ENCODE results near the gene PPP6C.
"Not testable (repeated sequence)": the region's sequence is repeated elsewhere in the genome, so short reads cannot be mapped to it uniquely, and the experiment has no call there.

Gene PPP6C

GRCh38 chr9:125181756-125182155 is 7.8 kb downstream of the PPP6C start:
- DNase-seq (ENCODE audit: low read depth), result not testable (repeated sequence)

DNA sequence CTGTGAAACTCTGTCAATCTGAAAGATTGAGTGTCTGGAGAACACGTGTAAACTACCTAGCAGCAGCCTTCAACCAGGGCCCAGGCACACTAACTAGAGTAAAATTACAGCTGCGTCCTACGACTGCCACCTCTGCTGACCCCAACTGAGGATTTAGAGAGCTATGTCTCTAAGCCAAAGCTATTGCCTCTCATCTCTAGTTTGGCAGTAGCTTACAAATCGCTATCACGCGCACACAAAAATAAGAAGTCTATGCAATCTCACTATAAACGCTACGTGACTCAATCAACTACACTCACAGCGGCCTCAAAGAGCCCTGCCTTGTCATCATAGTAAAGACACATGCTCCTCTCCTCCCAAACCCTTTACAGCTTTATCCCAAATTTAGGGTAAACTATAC is 8.7 kb downstream of the PPP6C start:
- DNase-seq (ENCODE audit: low read depth), result no peak

- not testable (repeated sequence) for DNase-seq (ENCODE audit: low read depth)
Observed at GRCh38 chr9:125179776-125180175, 9.8 kb downstream of the PPP6C start.

DNA sequence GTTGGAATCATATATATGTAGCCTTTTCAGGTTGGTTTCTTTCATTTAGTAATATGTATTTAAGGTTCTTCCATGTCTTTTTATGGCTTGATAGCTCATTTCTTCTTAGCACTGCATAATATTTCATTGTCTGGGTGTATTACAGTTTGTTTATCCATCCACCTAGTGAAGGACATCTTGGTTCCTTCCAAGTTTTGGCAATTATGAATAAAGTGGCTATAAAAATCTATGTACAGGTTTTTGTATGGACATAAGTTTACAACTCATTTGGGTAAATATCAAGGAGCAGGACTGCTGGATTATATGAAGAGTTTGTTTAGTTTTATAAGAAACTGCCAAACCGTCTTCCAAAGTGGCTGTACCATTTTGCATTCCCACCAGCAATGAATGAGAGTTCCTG is 11.7 kb downstream of the PPP6C start:
- no peak for DNase-seq (ENCODE audit: low read depth)

DNA sequence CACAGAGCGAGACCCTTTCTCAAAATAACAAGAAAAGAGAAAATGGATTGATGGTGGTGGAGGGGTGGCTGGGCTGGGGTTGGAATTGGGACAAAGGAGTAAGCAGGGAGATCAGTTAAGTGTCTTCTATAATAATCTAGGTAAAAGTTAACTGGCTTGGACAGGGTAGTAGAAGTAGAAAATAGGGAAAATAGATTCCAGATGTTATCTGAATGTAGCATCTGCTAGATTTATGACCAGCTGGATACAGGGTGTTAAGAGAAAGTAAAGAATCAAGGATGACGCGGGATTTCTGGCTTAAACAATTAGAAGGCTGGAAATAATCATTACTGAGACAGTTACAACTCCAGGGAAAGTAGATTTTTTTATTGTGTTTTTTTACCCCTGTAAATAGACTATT is 13.0 kb downstream of the PPP6C start:
- DNase-seq (ENCODE audit: low read depth), result no peak

DNA sequence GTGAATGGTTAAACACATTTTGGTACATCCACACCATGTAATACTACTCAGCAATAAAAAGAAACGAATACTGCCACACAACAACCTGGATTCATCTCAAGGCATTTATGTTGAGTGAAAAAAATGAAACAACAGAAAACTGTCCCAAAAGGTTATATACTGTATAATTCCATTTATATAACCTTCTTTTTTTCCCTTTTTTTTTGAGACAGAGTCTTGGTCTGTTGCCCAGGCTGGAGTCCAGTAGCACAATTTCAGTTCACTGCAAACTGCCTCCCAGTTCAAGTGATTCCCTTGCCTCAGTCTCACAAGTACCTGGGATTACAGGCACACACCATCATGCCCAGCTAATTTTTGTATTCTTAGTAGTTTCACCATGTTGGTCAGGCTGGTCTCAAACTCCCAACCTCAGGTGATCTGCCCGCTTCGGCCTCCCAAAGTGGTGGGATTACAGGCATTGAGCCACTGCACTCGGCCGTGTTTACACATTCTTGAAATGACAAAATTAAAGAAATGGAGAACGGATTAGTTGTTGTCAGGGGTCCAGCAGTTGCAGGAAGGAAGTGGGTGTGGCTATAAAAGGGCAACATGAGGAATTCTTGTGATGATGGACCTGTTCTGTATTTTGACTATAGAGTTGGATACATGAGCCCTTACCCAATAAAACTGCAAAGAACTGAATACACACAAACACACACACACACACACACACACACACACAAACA is 17.4 kb downstream of the PPP6C start:
- DNase-seq (ENCODE audit: low read depth), result no peak

- DNase-seq (ENCODE audit: low read depth), result no peak
Observed at GRCh38 chr9:125169895-125170294, 19.7 kb downstream of the PPP6C start.

- no peak for DNase-seq (ENCODE audit: low read depth)
Observed at GRCh38 chr9:125166762-125167161, 22.8 kb downstream of the PPP6C start.

- not testable (repeated sequence) for DNase-seq (ENCODE audit: low read depth)
Observed at GRCh38 chr9:125162891-125163290, 26.7 kb downstream of the PPP6C start.

- no peak for DNase-seq (ENCODE audit: low read depth)
Observed at GRCh38 chr9:125161284-125161918, 28.2 kb downstream of the PPP6C start.

DNA sequence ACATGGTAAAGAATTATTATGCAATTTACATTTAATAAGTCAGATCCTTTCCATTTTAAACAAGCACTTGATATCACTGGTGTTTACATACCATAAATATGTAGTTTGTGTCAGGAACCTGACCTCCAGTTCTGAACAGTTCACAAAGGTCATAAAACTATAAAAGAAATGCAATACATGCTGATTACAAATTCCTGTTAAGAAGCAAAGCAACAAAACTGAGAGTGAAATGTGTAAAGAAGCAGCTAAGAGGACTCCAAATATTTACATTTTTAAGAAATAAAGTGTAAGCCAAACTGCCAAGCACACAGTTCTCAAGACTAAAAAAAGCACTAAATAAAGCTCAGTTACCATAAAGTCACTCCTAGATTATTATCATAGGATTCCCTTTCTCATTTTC is 28.9 kb downstream of the PPP6C start:
- no peak for DNase-seq (ENCODE audit: low read depth)

GRCh38 chr9:125156551-125156950 is 33.1 kb downstream of the PPP6C start:
- DNase-seq (ENCODE audit: low read depth), result no peak

DNA sequence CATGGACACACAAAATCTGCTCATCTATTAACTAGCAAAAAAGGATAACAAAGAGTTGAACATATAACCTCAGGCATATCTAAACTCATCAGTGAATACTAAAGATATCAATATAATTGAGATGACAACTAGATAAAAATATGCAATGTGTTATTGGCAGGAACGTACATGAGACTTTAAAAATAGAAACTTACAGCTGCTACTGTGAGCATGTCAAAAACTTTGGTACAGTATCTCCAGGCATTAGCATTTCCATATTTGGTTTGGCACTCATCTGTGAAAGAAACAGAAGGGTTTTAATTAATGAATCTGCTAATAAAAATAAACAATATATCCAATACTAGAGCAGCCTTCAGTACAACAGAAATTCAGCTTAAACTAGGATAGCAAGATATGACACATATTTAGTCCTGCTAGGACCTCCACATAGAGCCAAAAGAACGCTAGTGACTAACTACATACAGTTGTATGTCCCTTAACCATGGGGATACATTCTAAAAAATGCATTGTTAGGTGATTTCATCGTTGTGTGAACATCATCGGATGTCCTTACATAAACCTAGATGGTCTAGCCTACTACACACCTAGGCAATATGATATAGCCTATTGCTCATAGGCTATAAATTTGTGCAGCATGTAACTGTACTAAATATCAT is 35.8 kb downstream of the PPP6C start:
- DNase-seq (ENCODE audit: low read depth), result no peak

DNA sequence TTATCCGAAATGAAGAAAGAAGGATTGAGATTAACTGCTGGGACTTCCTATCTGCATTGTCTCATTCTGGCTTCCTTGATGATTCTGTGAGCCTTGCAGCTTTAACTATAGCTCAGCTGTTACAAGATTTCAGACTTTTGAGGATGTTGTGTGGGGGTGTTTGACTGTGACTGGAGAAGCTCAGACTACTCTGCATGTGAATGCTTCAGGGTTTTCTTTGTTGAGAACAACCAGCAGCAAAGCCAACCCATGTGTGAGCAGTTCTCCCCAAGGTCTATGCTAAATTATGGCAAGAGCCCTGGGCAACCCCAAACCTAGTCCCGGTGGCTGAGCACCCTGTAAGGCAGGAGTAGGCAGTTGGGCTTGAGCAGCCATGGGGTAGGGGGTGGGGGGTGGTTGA is 37.9 kb downstream of the PPP6C start:
- no peak for DNase-seq (ENCODE audit: low read depth)

DNA sequence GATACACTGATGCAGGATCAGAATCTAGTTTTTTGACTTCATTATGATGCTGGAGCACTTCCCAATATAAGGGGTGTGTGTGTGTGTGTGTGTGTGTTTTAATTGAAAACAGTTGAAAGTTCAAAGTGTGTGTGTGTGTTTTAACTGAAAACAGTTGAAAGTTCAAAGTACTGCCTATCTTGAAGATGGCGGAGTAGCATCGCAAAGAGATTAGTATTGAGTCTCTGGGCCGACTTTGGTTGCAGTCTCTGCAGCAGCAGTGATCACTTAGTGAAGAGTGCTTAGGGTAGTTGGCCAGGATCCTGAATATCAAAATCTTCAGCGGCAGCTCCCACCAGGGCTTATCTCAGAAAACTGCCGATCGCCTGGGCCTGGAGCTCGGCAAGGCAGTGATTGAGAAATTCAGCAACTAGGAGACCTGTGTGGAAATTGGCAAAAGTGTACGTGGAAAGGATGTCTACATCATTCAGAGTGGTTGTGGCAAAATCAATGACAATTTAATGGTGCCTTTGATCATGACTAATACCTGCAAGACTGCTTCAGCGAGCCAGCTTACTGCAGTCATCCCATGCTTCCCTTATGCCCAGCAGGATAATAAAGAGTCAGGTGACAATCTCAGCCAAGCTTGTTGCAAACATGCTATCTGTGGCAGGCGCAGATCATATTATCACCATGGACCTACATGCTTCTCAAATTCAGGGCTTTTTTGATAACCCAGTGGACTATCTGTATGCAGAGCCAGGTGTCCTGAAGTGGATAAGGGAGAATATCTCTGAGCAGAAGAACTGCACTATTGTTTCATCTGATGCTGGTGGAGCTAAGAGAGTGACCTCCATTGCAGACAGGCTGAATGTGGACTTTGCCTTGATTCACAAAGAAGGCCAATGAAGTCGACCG is 39.0 kb downstream of the PPP6C start:
- DNase-seq (ENCODE audit: low read depth), result no peak

- no peak for DNase-seq (ENCODE audit: low read depth)
Observed at GRCh38 chr9:125147401-125147951, 42.1 kb downstream of the PPP6C start.

DNA sequence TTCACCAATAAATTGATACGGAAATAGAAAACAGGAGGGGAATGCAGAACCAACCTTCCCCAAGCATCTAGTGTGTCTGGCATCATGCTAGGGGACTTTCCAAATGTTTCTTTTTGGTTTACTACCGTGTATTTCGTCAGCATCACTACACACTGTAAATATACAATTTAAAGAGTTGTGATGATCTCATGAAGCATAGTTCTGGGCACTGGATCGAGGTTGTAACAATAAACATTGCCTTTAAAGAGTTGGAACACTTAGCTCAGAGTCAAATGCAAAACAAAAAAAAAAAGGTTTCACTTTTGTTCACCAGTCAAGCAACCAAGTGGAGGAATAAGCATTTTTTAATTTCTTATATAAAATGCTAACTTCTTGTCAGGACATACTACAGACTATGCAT is 43.4 kb downstream of the PPP6C start:
- DNase-seq (ENCODE audit: low read depth), result no peak

DNA sequence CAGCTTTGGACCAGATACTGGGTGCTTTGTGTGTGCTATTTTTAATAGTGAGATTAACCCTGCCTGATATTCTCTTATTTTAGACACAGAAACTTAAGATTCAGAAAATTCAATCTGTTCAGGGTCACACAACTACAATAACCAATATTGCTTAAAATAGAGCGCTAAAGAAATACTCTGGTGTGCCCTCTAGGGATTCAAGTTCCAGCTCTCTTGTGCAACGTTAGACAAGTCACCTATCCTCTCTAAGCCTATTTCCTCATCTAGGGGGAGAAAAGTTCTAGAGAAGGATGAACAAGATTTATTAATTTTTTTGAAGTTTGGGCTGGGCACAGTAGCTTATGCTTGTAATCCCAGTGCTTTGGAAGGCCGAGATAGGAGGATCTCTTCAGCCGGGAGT is 44.2 kb downstream of the PPP6C start:
- DNase-seq (ENCODE audit: low read depth), result no peak

DNA sequence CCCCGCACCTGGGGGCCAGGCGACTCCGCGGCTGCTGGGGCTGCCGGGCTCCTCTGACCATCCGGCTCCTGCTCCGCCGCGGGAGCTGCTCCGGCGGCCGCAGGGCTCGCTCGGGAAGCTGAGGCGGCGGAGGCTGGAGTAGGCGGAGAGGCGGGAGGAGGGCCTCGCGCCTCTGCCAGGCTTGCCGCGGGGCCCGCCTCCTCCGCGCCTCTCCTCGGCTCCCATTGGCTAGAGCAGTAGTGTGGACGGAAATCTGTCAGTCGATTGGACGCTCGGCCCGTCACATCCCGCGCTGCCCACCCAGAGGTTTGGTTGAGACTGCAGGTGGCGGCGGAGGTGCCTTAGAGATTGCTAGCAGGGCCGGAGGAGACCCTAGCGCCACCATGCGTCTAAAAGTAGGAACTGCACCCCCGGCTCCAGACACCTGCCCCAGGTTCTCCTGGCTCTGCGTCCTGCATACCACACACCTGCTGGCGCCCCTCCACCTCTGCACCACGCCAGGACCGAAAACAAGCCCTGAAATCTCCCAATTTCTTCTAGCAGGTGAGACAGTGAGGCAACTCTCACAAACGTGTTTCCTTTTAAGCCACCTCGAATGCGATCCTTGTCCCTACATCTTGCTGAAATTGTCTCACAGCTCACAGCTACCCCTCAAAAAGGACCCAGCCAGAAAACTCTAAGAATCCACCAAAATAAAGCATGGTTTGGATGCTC is 46.1 kb downstream of the PPP6C start, which contains the start of gene SCAI:
TSS of gene SCAI (minus strand) at position 152 of the 714 bp plus-strand sequence. CDS start at position 61, 91 bp downstream.
- peak; percentile 97 for DNase-seq (ENCODE audit: low read depth)

DNA sequence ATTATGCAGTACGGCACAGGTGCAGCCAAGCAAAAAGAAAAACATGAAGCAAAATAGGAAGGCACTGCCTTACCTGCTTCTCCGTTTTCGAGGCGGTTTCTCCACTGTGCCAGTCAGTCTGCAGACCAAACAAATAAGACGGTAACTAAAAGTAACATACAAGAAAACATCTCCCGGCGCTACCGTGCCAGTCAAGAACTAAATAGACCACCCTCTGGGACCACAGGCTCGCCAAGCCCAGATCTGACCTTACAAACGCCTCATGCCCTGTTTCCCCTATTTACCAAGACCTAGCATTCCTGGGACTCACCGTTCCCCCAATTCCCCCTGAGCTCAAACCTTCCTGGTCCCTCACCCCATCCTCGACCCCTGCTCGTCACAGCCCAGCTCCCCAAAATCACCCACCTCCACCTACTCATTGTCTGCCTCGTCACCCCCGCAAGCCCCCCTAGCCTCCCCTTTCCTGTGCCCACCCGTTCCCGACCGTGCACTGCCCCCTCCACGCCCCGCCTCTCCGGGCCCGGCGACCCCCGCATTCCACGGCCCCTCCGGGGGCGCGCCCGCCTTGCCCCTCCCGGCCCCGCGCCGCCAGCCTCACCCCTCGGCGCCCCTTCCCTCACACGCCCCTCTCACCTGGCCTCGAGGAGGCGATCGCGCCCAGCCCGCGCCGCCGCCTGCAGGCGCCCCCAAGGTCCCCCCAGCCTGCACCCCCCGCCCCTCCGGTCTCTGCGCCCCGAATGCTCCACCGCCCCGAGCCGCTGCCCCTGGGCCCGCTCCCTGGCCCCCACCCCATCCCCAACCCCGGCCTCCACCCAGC is 46.8 kb downstream of the PPP6C start:
- DNase-seq (ENCODE audit: low read depth), result peak; percentile 14

All from activated T-helper 1 cell treated with Interleukin-2 at 50 U/mL for 16 hours (primary cell).